NCI-H774 (cell line): ENCODE results near the gene LRP1.

ENCODE experiments used
- DNase-seq: peaks from one replicate; lab custom pipeline; 2025; lab: John Stamatoyannopoulos, UW

LRP1 gene

DNA sequence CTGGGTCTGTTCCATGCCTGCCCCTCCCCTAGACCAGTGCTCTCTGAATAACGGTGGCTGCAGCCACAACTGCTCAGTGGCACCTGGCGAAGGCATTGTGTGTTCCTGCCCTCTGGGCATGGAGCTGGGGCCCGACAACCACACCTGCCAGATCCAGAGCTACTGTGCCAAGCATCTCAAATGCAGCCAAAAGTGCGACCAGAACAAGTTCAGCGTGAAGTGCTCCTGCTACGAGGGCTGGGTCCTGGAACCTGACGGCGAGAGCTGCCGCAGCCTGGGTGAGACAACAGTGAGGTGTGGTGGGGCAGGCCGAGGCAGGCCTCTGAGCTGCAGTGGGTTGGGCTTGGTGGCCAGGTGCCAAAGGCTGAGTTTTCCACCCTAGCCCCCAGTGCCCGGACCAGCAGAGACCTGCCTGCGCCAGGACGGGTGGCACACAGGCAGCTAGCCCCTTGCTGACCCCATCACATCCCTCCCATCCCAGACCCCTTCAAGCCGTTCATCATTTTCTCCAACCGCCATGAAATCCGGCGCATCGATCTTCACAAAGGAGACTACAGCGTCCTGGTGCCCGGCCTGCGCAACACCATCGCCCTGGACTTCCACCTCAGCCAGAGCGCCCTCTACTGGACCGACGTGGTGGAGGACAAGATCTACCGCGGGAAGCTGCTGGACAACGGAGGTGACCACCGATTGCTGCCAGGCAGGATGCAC lies 47.3 kb downstream of the LRP1 start:
- DNase-seq, result peak; percentile 87

DNA sequence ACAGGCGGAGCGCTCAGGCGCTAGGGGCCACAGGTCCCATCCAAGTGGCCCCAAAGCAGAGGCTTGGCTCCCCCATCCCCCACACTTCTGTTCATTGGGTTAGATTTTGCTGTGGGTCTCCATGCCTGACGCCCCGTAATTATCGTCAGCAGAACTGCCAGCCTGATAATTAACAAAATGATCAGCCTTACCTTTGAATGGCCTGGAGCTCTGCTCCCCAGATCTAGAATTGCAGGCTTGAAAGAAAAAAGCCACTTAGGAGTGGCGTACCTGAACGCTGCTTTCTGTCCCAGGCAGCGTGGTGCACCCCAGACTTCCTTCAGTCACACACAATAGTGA lies 47.8 kb downstream of the LRP1 start:
- DNase-seq, result no peak

DNA sequence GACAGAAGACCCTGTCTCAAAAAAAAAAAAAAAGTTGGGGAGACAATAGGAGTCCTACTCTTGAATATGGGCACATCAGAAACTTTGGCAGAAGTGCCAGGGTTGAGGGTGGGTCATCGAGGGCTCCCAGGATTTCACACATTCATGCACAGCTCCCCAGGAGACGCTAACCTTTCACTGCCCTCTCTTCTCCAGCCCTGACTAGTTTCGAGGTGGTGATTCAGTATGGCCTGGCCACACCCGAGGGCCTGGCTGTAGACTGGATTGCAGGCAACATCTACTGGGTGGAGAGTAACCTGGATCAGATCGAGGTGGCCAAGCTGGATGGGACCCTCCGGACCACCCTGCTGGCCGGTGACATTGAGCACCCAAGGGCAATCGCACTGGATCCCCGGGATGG lies 48.6 kb downstream of the LRP1 start:
- no peak for DNase-seq

DNA sequence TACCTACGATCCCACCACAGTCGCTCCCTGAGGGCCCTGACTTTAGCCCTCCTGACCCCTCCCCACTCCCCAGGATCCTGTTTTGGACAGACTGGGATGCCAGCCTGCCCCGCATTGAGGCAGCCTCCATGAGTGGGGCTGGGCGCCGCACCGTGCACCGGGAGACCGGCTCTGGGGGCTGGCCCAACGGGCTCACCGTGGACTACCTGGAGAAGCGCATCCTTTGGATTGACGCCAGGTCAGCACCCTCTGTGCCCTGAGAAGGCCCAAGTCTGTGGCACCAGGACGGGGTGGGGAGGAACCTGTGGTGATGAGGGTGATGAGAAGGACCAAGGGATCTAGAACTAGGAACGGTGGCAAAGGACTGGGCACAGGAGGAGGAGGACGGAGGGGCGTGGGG lies 49.1 kb downstream of the LRP1 start:
- no peak for DNase-seq

DNA sequence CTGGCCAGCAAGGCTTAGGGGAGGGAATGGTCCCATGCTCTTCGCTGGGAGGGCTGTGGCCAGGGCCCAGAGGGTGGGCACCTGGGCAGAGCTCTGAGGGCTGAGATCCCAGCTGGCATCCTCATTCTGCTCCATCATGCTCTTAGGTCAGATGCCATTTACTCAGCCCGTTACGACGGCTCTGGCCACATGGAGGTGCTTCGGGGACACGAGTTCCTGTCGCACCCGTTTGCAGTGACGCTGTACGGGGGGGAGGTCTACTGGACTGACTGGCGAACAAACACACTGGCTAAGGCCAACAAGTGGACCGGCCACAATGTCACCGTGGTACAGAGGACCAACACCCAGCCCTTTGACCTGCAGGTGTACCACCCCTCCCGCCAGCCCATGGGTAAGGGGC lies 49.9 kb downstream of the LRP1 start:
- DNase-seq, result no peak

DNA sequence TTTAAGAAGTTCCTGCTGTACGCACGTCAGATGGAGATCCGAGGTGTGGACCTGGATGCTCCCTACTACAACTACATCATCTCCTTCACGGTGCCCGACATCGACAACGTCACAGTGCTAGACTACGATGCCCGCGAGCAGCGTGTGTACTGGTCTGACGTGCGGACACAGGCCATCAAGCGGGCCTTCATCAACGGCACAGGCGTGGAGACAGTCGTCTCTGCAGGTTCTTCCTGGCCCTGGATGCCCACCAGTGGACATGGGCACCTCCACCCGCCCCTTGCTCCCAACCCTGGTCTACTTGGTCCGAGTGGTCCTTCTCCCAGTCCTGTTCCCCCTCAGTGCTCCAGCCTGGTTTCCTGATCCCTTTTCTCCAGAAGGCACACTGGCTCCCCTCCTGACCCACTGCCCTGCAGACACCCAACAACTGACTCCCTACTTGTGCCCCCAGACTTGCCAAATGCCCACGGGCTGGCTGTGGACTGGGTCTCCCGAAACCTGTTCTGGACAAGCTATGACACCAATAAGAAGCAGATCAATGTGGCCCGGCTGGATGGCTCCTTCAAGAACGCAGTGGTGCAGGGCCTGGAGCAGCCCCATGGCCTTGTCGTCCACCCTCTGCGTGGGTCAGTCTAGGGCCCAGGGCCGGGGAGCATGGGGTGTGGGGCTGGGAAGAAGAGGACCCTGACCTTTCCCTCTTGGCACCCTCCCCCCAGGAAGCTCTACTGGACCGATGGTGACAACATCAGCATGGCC lies 51.2 kb downstream of the LRP1 start:
- no peak for DNase-seq

DNA sequence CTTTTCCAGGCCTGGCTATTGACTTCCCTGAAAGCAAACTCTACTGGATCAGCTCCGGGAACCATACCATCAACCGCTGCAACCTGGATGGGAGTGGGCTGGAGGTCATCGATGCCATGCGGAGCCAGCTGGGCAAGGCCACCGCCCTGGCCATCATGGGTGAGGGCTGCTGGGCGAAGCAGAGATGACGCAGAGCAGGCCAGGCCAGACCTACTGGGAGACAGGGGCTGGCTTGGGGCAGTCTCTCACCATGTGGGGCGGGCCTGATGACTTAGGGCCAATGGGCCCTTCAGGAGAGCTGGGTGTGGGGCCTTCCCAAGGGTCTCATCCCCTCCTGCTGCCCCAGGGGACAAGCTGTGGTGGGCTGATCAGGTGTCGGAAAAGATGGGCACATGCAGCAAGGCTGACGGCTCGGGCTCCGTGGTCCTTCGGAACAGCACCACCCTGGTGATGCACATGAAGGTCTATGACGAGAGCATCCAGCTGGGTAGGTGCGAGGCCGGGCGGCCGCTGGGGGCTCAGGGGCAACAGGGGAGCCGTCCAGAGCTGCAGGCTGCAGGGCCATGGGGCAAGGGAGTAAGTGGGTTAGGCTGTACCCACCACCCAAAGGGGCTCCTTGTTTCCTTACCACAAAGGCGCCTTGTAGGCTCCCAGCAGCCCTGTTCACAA lies 52.2 kb downstream of the LRP1 start:
- no peak for DNase-seq

DNA sequence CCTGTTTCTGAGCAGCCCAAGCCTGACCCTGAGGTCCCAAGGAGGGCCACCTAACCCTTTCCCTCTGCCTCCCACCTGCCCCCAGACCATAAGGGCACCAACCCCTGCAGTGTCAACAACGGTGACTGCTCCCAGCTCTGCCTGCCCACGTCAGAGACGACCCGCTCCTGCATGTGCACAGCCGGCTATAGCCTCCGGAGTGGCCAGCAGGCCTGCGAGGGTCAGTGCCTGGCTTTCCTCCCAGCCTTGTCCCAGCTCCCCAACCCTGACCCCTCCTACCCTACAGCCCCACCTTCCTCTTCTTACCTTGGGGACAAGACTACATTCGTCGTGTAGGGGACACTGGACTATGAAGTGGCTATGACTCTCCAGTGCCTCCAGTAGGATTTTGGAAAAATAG lies 52.8 kb downstream of the LRP1 start:
- DNase-seq, result no peak

DNA sequence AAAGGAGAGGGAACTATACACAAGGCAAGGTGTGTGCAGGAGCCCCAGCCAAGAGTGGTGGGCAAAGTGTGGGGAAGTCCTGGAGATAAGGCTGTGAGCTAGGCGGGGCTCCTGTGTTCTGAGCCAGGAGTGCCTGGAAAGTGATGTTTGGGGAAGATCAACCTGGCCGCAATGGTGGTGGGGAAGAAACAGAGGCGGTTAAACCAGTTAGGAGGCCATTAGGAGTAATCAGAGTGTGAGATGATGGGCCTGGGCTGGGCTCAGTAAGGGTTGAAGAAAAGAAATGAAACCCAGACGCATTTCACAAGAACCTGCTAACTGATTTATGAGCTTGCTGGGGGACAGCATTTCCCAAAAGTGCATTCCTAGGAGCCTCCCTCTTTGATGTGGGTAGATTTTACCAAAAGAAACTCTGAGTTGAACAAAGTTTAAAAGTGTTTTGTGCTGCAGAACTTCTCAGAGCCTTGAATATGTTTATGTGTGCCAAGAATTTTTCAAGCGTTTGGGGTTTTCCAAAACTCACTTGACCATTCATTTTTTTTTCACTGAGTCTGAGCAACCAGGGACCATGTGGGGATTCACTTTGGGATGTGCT lies 53.4 kb downstream of the LRP1 start:
- DNase-seq, result no peak

DNA sequence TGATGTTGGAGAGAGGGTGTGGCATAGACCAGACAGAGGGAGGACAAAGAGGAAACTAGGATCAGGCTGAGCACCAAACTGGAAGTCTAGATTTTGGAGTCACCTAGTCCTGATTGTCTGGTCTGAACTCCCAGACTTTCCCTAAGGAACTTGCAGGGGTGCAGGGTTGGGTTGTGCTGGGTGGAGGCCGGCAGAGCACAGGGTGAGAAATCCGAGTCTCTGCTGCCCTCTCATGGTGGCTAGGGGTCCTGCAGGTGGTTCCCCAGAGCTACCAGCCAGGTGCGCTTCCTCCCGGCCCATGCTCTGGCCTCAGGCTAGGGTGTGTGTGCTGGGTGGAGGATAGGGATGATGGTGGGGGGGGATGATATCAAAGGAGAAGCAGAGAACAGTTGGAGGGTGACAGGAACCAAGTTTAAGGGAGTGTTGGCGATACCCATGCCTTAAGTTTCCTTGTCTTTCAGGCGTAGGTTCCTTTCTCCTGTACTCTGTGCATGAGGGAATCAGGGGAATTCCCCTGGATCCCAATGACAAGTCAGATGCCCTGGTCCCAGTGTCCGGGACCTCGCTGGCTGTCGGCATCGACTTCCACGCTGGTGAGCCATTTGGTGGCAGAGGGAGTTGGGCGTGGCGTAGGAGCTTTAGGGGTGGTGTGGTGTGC lies 54.8 kb downstream of the LRP1 start:
- DNase-seq, result peak; percentile 74

DNA sequence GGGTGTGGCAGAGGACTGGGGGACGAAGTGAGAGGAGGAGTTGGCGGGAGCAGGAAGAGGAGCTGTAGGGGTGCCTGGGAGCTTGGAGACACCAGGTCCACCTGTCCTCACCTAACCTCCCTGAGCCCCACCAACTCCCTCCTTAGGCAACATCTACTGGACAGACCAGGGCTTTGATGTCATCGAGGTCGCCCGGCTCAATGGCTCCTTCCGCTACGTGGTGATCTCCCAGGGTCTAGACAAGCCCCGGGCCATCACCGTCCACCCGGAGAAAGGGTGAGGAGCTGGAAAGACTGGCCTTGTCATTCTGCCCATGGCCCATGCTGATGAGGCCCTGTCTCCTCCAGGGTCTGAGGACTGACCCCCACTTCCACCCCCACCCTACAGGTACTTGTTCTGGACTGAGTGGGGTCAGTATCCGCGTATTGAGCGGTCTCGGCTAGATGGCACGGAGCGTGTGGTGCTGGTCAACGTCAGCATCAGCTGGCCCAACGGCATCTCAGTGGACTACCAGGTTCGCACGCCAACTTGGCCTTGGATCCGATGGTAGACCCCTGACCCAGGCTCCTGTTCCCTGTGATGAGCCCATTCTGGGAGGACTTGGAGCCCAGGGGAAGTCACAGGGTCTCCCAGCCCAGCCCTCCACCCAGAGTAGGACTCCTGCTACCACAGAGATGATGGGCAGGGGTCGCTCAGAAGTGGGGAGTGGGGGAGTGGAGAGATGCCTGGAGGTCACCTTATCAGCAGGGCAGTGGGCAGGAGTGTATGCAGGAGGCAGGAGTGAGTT lies 55.8 kb downstream of the LRP1 start:
- no peak for DNase-seq

DNA sequence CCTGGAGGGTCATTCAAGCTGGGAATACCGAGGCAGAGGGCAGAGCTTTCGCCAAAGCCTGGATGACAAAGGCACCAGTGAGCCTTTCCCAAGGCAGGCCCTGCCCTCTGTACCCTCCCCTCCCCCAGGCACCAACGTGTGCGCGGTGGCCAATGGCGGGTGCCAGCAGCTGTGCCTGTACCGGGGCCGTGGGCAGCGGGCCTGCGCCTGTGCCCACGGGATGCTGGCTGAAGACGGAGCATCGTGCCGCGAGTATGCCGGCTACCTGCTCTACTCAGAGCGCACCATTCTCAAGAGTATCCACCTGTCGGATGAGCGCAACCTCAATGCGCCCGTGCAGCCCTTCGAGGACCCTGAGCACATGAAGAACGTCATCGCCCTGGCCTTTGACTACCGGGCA lies 57.1 kb downstream of the LRP1 start:
- DNase-seq, result no peak

DNA sequence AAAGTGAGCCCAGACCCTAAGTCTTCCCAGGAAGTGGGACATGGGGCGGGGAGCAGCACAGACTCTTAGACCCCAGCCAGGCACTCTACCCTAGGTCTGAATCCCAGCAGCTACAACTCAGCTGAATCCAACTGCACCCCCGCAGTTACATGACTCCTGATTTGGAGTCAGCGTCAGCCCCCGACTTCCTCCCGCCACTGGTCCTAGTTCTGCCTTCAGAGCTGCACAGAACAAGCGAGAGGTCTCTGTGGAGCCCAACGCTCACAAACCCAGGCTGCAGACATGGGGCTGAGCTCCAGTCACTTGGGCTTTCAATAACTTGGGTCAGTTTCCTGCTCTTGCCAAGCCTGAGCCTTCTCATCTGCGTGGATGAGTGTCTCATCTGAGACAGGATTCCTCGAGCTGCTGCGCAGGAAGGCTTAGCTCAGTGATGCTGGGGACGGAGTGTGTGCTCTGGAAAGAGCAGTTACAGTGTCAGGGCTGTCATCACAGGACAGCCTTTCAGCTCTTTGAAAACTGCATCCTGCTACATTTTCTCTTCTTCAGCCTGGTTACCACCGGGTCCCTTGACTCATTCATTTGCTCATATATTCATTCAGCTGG lies 57.7 kb downstream of the LRP1 start:
- DNase-seq, result no peak

DNA sequence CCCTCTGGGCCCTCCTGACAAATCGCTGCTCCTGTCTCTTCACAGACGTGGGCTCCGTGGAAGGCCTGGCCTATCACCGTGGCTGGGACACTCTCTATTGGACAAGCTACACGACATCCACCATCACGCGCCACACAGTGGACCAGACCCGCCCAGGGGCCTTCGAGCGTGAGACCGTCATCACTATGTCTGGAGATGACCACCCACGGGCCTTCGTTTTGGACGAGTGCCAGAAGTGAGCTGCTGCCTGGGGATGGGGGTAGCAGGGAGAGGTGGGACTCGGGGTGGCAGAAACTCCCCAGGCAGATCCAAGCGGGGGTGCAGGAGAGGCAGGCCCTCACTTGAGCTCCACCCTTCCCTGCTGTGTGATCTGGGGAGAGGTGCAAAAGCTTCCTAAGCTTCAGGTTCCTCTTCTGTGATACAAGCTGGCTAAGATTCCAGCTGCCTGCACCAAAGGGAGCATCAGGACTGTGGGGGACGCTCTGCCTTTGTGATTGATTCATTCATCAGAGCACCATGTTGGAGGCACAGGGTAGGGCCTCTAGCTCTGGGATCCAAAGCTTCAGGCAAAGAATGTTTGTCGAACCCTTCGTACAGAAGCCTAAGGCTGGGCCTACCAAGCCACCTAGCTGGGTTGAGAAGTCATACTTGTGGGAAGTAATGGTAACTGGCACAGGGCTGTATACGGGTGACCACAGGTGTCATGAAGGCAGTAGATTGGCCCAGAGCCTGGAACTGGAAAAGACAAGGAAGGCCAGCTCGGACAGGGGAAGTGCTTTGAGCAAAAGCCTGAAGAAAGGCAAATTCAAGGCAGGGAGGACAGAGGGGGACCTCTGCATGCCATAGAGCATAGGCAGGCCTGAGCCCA lies 59.2 kb downstream of the LRP1 start:
- DNase-seq, result no peak

DNA sequence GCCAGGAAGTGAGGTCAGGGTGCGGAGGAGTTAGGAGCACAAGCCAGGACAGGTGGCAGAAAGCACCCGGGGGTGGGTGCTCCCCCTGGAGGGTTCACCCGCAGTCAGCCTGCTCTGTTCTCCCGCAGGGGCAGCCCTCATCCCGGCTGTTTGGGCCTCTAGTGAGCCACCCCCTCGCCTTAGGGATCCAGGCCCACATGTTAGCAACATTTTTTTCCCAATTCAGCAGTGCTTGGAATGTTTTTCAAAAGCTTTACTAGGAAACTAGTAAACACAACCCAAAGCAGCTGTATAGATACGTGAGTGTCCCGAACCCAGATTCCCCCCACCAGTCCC lies 59.8 kb downstream of the LRP1 start:
- DNase-seq, result no peak

DNA sequence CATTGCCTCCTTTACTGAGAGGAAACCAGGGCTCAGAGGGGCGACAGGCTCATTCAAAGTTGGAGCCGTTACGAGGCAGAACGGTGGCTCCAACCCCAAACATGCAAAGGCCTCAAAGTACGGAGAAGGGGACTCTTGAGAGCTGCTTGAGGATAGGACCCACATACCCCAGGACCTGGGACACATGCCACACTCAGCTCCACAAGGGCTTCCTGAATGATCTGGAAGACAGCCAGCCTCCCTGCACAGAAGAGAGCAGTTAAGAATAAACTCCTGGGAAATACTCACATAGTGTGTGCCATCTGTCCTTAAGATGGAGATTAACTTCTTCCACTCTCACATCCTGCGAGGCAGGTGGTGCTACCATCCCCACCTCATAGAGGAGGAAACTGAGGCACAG lies 61.8 kb downstream of the LRP1 start:
- no peak for DNase-seq

DNA sequence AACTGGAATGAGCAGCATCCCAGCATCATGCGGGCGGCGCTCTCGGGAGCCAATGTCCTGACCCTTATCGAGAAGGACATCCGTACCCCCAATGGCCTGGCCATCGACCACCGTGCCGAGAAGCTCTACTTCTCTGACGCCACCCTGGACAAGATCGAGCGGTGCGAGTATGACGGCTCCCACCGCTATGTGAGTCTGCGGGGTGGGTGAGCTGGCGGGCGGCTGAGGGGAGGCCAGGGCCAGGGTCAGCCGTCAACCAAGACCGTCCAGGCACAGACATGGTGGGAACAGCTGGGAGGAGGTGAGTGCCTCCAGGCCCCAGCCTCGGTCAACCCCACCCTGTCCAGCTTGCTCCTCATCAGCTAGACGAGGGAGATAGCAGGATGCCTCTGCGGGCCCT lies 62.5 kb downstream of the LRP1 start:
- no peak for DNase-seq

DNA sequence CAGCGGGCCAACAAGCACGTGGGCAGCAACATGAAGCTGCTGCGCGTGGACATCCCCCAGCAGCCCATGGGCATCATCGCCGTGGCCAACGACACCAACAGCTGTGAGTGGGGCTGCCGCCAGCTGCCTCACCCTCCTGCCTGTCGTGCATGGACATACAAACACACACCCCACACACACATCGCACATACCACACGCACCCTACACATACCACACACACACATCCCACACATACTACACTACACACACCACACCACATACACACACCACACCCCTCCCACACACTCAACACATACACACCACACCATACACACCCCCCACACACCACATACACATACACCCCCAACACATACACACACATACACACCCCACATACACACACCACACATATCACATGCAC lies 63.1 kb downstream of the LRP1 start:
- DNase-seq, result no peak

DNA sequence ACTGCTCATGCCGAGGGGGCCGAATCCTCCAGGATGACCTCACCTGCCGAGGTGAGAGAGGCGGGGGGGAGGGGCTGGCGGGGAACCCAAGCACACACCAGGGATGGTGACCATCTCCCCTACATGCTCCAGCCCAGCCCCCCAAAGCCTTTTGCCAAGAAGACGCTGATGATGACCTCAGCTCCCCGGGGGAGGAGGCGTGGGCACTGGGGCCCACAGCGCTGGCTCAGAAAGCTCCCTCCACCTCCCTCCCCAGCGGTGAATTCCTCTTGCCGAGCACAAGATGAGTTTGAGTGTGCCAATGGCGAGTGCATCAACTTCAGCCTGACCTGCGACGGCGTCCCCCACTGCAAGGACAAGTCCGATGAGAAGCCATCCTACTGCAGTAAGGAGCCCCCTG lies 64.6 kb downstream of the LRP1 start:
- DNase-seq, result no peak

DNA sequence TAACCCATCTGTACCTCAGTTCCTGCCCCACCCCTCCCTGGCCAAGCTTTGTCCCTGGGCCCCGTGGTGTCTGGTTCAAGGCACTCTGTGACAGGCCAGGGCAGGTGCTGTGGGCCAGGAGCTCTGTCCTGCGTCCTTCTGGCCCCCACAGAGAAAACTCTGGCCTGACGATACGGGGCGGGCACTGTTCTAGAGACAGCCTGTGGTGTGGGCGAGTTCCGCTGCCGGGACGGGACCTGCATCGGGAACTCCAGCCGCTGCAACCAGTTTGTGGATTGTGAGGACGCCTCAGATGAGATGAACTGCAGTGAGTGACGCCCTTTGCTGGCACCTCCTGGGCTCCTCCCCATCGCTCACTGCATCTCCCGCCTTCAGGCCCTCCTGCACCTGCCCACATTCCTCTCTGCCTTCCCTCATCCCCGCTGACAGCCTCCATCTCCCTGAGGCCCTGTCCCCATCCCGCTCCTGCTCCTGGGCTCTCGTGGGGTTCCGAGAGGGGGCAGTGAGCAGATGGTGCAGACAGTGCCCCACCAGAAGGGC lies 65.5 kb downstream of the LRP1 start:
- DNase-seq, result no peak
